Activated CD8-positive, alpha-beta memory T cell treated with anti-CD3 and anti-CD28 coated beads, Interleukin-2, amount 10 ng/mL, durations not matched to agents 7 days and 5 days (primary cell): ENCODE results near the gene FAM168B. TPM values are rescaled to one million over a fixed set of nuclear protein-coding genes. Genes with fewer than 3 reads are reported as not detected.

Source experiments
- ATAC-seq: fragments of 150-1000 bp; cut with Tn5 transposase; one replicate; pipeline ENCODE4 v1.10.0; 2021; ENCODE audit warnings: moderate library complexity
- CTCF ChIA-PET: fragments of 350-600 bp; sonication (Branson Sonifier 250); formaldehyde crosslinking; loops from one replicate; lab custom pipeline; 2021; ENCODE audit warnings: antibody characterized with exemption; lab: Charles Lee
- DNase-seq: peaks from one replicate; pipeline ENCODE4 v3.0.0-alpha.2; 2020
- H3K27ac Mint-ChIP-seq: one replicate; pipeline ENCODE4 v1.8.0; 2021; ENCODE audit warnings: mild to moderate bottlenecking, mixed read lengths
- H3K27me3 Mint-ChIP-seq: one replicate; pipeline ENCODE4 v1.8.0; 2021; ENCODE audit warnings: mixed read lengths
- H3K36me3 Mint-ChIP-seq: one replicate; pipeline ENCODE4 v1.8.0; 2021; ENCODE audit warnings: mild to moderate bottlenecking, mixed read lengths
- H3K4me1 Mint-ChIP-seq: one replicate; pipeline ENCODE4 v1.8.0; 2021; ENCODE audit warnings: mixed read lengths
- H3K4me3 Mint-ChIP-seq: one replicate; pipeline ENCODE4 v1.8.0; 2021; ENCODE audit warnings: mild to moderate bottlenecking, moderate library complexity, mixed read lengths
- H3K9me3 Mint-ChIP-seq: one replicate; pipeline ENCODE4 v1.8.0; 2022; ENCODE audit warnings: low read depth, mixed read lengths
- total RNA-seq, 2 experiments: library from RNA; stranded (reverse); gene quantifications; one replicate each; pipeline ENCODE4 v1.2.3, GENCODE V29; 2021

The FAM168B gene
- total RNA-seq, 2 experiments from 2014 or later, result 40.6 to 65.5 TPM

- CTCF ChIA-PET, result interaction anchor here (1.1 kb wide), 1 partner anchor 240 kb away, joined by 3 read pairs; no protein-coding TSS in a partner anchor
- peaks cover 31% of the 10 kb centered on the region for H3K4me1 Mint-ChIP-seq
- H3K27ac Mint-ChIP-seq, result no peak overlapping the region
- no peaks in the 10 kb centered on the region for H3K9me3 Mint-ChIP-seq
- DNase-seq, result no peak
- H3K4me3 Mint-ChIP-seq, result no peak overlapping the region
- H3K27me3 Mint-ChIP-seq, result peaks cover 53% of the 10 kb centered on the region
- ATAC-seq, result no peak
- no peaks in the 10 kb centered on the region for H3K36me3 Mint-ChIP-seq
Observed at GRCh38 chr2:131037398-131038257, 55.6 kb downstream of the FAM168B start.

- peaks cover 26% of the 10 kb centered on the region for H3K4me1 Mint-ChIP-seq
- CTCF ChIA-PET, result interaction anchor here (1.1 to 1.5 kb wide), 2 partner anchors 25 to 239 kb away, joined by 3 read pairs; no protein-coding TSS in a partner anchor
- H3K9me3 Mint-ChIP-seq, result no peaks in the 10 kb centered on the region
- H3K36me3 Mint-ChIP-seq, result no peaks in the 10 kb centered on the region
- no peak overlapping the region for H3K4me3 Mint-ChIP-seq
- ATAC-seq (no peak), DNase-seq (no peak)
- no peak overlapping the region for H3K27ac Mint-ChIP-seq
- H3K27me3 Mint-ChIP-seq, result peaks cover 53% of the 10 kb centered on the region
Observed at GRCh38 chr2:131036696-131037397, 56.4 kb downstream of the FAM168B start.

- peaks cover 53% of the 10 kb centered on the region for H3K27me3 Mint-ChIP-seq
- H3K27ac Mint-ChIP-seq, result no peak overlapping the region
- CTCF ChIA-PET, result interaction anchor here (1.5 kb wide), 1 partner anchor 25 kb away, joined by 3 read pairs; no protein-coding TSS in a partner anchor
- H3K36me3 Mint-ChIP-seq, result no peaks in the 10 kb centered on the region
- ATAC-seq (no peak), DNase-seq (peak; percentile 37)
- H3K4me1 Mint-ChIP-seq, result peaks cover 21% of the 10 kb centered on the region
- H3K4me3 Mint-ChIP-seq, result no peak overlapping the region
- H3K9me3 Mint-ChIP-seq, result no peaks in the 10 kb centered on the region
Observed at GRCh38 chr2:131036269-131036668, 57.0 kb downstream of the FAM168B start.

- H3K27me3 Mint-ChIP-seq, result peaks cover 53% of the 10 kb centered on the region
- DNase-seq (no peak), ATAC-seq (no peak)
- CTCF ChIA-PET, result interaction anchor here (1.5 kb wide), 1 partner anchor 24 kb away, joined by 3 read pairs; no protein-coding TSS in a partner anchor
- H3K9me3 Mint-ChIP-seq, result no peaks in the 10 kb centered on the region
- H3K27ac Mint-ChIP-seq, result no peak overlapping the region
- no peaks in the 10 kb centered on the region for H3K36me3 Mint-ChIP-seq
- H3K4me3 Mint-ChIP-seq, result no peak overlapping the region
- peaks cover 16% of the 10 kb centered on the region for H3K4me1 Mint-ChIP-seq
Observed at GRCh38 chr2:131035826-131036231, 57.4 kb downstream of the FAM168B start.

- no peak for ATAC-seq
- no peak for DNase-seq
- Mint-ChIP-seq H3K36me3 (no peaks in the 10 kb centered on the region), H3K4me3 (no peak overlapping the region), H3K27me3 (peaks cover 56% of the 10 kb centered on the region), H3K4me1 (peaks cover 12% of the 10 kb centered on the region), H3K9me3 (no peaks in the 10 kb centered on the region), H3K27ac (no peak overlapping the region)
- CTCF ChIA-PET, result interaction anchor here (1.5 kb wide), 1 partner anchor 24 kb away, joined by 3 read pairs; no protein-coding TSS in a partner anchor
Observed at GRCh38 chr2:131035112-131035825, 58.0 kb downstream of the FAM168B start.

- Mint-ChIP-seq H3K4me3 (no peak overlapping the region), H3K36me3 (no peaks in the 10 kb centered on the region), H3K4me1 (peaks cover 5% of the 10 kb centered on the region), H3K27me3 (peaks cover 56% of the 10 kb centered on the region), H3K9me3 (no peaks in the 10 kb centered on the region), H3K27ac (no peak overlapping the region)
- no peak for DNase-seq
- ATAC-seq, result peak; percentile 34
- CTCF ChIA-PET, result no interaction called here
Observed at GRCh38 chr2:131034122-131035051, 58.9 kb downstream of the FAM168B start.

GRCh38 chr2:131033786-131034121 lies 59.5 kb downstream of the FAM168B start:
- Mint-ChIP-seq H3K36me3 (no peaks in the 10 kb centered on the region), H3K9me3 (no peaks in the 10 kb centered on the region), H3K4me1 (peaks cover 2% of the 10 kb centered on the region), H3K4me3 (no peak overlapping the region), H3K27me3 (peaks cover 54% of the 10 kb centered on the region), H3K27ac (no peak overlapping the region)
- CTCF ChIA-PET, result no interaction called here
- no peak for ATAC-seq
- DNase-seq, result no peak

- ATAC-seq (no peak), DNase-seq (no peak)
- H3K27ac Mint-ChIP-seq, result no peak overlapping the region
- peaks cover 44% of the 10 kb centered on the region for H3K27me3 Mint-ChIP-seq
- no peaks in the 10 kb centered on the region for H3K9me3 Mint-ChIP-seq
- H3K4me3 Mint-ChIP-seq, result no peak overlapping the region
- no peaks in the 10 kb centered on the region for H3K36me3 Mint-ChIP-seq
- H3K4me1 Mint-ChIP-seq, result peaks cover 2% of the 10 kb centered on the region
- CTCF ChIA-PET, result interaction anchor here (0.8 kb wide), 1 partner anchor 235 kb away, joined by 3 read pairs; no protein-coding TSS in a partner anchor
Observed at GRCh38 chr2:131032393-131032836, 60.8 kb downstream of the FAM168B start.

GRCh38 chr2:131031875-131032274 lies 61.4 kb downstream of the FAM168B start:
- H3K4me3 Mint-ChIP-seq, result no peak overlapping the region

GRCh38 chr2:131031431-131031841 lies 61.8 kb downstream of the FAM168B start:
- ATAC-seq, result no peak
- H3K27ac Mint-ChIP-seq, result no peak overlapping the region

More at GRCh38 chr2:131031875-131032274, 61.4 kb downstream of the FAM168B start:
- Mint-ChIP-seq H3K9me3 (peaks cover 3% of the 10 kb centered on the region), H3K36me3 (no peaks in the 10 kb centered on the region), H3K27me3 (peaks cover 42% of the 10 kb centered on the region), H3K4me1 (peaks cover 2% of the 10 kb centered on the region), H3K27ac (no peak overlapping the region)
- CTCF ChIA-PET, result no interaction called here
- DNase-seq (no peak), ATAC-seq (no peak)

GRCh38 chr2:131030478-131030971 lies 62.7 kb downstream of the FAM168B start:
- no peak overlapping the region for H3K4me3 Mint-ChIP-seq
- peaks cover 3% of the 10 kb centered on the region for H3K9me3 Mint-ChIP-seq
- no peak for DNase-seq
- no peak overlapping the region for H3K27ac Mint-ChIP-seq
- CTCF ChIA-PET, result no interaction called here
- no peaks in the 10 kb centered on the region for H3K36me3 Mint-ChIP-seq
- no peak for ATAC-seq
- peaks cover 2% of the 10 kb centered on the region for H3K4me1 Mint-ChIP-seq
- H3K27me3 Mint-ChIP-seq, result peaks cover 42% of the 10 kb centered on the region

More at GRCh38 chr2:131031431-131031841, 61.8 kb downstream of the FAM168B start:
- Mint-ChIP-seq H3K9me3 (peaks cover 3% of the 10 kb centered on the region), H3K4me1 (peaks cover 2% of the 10 kb centered on the region), H3K27me3 (peaks cover 43% of the 10 kb centered on the region), H3K4me3 (no peak overlapping the region), H3K36me3 (no peaks in the 10 kb centered on the region)
- DNase-seq, result no peak
- CTCF ChIA-PET, result no interaction called here

GRCh38 chr2:131029812-131030211 lies 63.4 kb downstream of the FAM168B start:
- ATAC-seq, result no peak
- Mint-ChIP-seq H3K27ac (no peak overlapping the region), H3K4me1 (peaks cover 2% of the 10 kb centered on the region), H3K9me3 (peaks cover 3% of the 10 kb centered on the region), H3K4me3 (no peak overlapping the region), H3K36me3 (no peaks in the 10 kb centered on the region), H3K27me3 (peaks cover 43% of the 10 kb centered on the region)
- no peak for DNase-seq
- CTCF ChIA-PET, result no interaction called here
